CD4-positive, alpha-beta T cell treated with Interferon alpha-2 for 1 hour (primary cell): ENCODE results near the gene CPE.

ENCODE experiments used
- DNase-seq, 2 donors: peaks; one replicate each; pipeline ENCODE4 v3.0.0-alpha.2; 2020 to 2022

The CPE gene

DNA sequence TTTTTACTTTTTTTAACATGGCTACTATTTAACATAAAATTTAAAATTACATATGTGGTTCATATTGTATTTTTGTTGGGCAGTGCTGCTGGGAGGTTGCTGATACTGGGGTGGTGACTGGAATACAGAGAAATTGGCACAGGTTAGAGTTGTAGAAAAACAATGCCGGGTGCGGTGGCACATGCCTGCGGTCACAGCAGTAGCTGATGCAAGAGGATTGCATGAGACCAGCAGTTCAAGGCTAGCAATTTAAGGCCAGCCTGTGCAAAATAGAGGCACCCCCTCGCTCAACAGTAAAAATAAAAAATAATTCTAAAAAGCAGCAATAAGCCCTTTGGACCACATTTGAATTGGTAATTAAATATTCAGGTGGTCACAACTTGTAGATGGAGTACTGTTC lies 11.8 kb upstream of the CPE start:
- DNase-seq = no peak

DNA sequence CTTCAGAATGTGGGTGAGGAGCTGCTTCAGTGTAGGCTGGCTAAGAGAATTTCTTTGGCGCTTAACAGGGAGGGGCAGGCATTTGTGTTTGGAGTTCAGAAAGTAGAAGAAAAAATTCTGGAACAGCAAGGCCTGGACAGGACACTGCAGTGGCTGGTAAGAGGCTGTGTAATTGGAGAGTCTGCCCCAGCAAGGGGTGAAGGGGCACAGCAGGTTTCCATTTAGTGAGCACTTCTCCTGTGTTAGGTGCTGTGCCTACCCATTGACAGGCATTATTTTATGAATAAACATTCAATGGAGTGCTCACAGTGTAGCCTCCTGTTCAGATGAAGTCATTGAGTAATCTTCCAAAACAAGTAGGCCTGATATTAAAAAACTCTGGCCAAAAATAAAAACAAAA lies 10.7 kb upstream of the CPE start:
- DNase-seq = no peak

DNA sequence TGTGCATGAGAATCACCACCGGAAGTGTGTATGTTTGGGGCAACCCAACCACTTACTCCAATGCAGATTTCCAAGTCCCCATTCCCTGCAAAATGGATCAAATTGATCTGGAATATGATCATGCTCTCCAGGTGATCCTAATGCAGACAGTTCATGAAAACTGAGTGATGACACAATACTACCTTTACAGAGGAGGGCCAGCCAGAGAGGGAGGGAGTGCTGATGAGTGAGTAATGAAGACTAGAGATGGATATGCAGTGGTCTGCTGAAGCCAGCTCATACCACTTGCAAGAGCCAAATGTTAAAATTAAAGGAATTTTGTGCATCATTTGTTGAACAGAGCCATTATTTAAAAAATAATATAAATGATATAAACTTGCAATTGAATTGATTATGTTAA lies 10.2 kb upstream of the CPE start:
- DNase-seq = no peak

GRCh38 chr4:165369522-165369921 lies 9.3 kb upstream of the CPE start:
- DNase-seq = no peak

DNA sequence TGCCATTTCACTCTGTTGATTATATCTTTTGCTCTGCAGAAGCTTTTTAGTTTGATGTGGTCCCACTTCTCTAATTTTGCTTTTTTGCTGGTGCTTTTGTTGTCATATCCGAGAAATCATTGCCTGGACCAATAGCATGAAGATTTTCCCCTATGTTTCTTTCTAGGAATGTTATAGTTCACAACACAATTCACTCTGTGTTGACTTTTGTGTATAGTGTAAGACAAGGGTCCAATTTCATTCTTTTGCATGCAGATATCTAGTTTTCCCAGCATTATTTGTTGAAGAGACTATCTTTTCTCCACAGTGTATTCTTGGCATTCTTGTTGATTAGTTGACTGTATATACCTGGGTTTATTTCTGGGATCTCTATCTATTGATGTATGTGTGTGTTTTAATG lies 8.3 kb upstream of the CPE start:
- no peak for DNase-seq

GRCh38 chr4:165375465-165375864 lies 3.3 kb upstream of the CPE start:
- DNase-seq = no peak

DNA sequence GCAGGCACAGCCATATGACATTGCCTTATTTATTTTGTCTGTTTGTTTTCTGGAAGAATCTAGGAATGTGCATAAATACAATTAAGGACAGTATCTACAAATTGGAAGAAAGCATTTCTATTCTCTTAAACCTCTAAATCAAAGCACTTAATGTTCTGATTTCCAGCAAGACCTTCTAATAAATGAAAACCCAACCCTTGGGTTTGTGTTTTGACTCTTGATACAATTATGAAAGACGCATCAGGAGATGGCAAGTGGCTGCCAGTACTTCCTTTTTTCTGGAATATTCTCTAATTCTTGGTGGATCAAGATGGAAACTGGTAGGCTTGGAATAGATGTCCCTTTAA lies 437 bp upstream of the CPE start:
- DNase-seq = no peak

DNA sequence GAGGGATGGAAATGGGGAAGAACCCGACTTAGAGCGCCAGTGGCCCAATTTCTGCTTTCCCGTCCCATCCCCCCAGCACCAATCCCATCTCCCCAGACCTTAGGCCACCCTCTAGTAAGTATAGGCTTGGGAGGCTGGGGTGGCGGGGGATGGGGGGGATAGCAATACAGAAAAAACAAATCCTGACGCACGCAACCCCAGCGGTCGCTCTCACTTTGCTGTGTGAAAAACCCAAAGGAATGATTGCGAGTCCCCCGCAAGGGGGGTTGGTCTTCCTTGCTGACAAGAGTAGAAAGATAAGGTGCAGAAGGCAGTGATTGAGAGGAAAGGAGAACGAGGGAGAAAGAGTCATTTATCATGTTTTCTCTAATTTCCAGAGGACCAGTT lies 863 bp downstream of the CPE start:
- DNase-seq = no peak

DNA sequence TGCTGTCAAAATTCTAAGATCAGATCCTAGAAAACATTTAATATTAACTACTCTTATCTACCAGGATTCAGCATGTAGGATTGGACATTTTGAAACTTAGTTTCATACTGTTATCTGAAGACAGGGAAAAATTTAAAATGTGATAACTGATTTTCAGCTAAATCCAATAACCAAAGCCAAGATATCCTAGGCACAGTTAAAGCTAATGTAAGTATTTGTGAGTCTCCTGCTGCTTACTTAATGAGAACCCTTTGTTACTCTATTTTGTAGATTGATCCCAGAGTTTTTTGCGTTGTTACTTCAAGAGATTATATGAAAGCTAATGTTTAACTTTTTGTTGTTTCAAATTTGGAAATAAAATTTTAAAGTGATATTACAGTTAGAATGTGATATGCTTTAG lies 2.0 kb downstream of the CPE start:
- no peak for DNase-seq

DNA sequence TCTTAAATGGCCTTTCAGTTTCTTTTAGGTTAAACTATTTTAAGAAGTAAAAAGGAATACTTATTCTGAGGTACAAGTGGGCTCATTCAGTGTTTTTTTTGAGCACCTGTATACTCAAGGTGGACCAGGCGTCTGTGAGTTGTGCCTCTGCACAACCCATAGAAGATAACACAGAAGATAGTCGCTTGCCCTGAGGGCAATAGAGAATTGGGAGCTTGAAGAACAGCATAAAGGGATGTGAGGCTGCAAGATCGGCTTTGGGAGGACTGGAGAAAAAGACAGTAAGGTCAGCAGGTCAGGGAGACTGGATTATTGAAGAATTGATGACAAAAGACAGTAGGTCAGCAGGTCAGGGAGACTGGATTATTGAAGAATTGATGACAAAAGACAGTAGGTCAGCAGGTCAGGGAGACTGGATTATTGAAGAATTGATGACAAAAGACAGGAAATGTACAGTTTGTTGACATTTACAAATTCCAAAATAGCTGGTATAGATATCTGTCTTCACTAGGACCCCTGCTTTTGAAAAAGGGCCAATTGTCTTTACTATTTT lies 3.1 kb downstream of the CPE start:
- no peak for DNase-seq

DNA sequence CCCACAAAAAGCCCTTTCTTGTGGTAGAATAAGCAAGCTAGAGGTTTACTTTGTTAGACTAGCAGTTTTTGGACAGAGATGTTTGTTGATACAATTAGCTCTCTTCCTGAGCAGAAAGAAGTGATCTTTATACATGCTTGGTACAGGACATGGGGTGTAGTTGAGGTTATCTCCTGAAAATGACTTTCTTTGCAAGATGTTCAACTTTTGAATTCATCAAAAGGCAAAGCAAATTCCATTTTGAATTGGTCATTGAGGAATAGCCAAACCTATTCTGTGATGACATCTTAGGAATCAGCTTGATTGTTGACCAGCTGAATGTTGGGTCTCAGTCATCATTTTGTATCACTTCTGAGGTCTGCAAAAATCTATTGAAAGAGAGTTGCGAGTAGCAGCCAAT lies 3.8 kb downstream of the CPE start:
- DNase-seq = no peak

DNA sequence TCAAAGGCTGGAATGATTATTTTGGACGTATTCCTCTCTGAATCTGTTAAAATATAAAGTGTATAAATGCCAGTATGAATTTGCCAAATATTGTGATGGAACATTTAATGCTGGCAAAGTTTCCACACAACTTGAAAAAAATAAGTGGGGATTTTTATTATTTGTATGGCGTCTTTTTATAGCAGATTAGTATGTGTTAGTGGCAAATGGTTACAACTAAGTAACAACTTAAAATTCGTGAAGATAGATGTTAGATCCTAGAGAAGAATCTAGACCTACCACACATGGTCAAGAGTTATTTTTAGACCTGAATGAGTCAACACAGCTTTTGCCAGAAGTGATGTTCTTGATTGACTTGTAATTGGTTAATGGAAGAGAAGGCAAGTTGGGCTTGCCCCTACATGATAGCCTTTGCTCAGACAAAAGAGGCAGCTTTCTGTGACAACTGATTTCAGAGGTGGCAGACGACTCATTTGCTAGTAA lies 4.8 kb downstream of the CPE start:
- DNase-seq = no peak

GRCh38 chr4:165384186-165384585 lies 5.4 kb downstream of the CPE start:
- no peak for DNase-seq

- no peak for DNase-seq
Observed at GRCh38 chr4:165384598-165384997, 5.8 kb downstream of the CPE start.

DNA sequence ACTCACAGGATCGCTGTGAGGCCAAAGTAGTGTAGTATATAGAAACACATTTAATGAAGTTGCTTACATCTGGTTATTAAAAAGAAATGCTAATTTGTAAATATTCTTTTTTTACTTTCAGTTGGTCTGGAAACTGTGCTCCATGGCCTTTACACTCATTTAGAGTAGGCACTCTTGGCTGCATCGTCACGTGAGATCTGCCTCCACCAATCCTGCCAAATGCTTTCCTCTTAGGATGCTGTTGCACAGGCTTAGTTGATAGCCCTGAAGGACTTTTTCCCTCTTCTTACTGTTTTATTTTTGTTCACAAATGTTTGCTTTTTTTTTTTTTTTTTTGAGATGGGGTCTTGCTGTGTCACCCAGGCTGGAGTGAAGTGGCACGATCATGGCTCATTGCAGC lies 6.3 kb downstream of the CPE start:
- no peak for DNase-seq

- no peak for DNase-seq
Observed at GRCh38 chr4:165386328-165386727, 7.5 kb downstream of the CPE start.

GRCh38 chr4:165388756-165389155 lies 9.9 kb downstream of the CPE start:
- DNase-seq = no peak

- no peak for DNase-seq
Observed at GRCh38 chr4:165393051-165393450, 14.2 kb downstream of the CPE start.

DNA sequence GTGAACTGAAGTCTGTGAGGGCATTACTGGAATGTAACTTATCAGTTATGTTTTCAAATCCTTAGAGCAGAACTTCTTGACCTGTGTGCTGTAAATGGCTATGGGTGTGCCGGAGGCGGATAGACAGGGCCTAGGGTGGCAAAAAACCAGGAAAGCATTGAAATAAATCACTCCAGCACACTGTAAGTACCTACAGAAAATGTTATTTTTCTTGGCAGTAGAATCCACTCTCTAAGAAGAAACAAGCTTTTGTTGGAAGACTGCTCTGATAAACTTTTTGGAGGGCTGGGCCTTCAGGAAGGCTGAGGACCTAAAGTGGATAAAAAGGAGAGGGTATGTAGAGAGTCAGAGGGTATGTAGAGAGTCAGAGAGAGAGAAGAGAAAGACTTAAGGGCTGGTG lies 14.9 kb downstream of the CPE start:
- DNase-seq = no peak

DNA sequence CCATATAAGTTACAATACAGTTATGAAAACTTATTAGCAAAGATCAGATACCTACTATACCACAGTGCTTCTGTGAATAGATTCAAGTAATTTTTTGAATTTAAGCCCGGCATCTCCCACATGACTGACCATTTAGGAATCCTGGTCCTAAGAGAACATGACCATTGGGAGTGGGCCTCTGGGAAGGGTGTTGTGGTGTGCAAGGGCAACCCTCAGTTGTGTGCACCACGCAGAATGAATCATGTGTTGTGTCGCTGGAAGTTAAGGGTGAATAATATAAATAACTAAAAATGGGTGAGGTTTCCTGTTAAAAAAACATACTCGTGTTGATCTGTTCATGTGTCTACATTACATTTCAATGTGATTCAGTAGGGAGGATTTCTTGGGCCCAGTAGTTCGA lies 15.5 kb downstream of the CPE start:
- no peak for DNase-seq

- no peak for DNase-seq
Observed at GRCh38 chr4:165398570-165398969, 19.8 kb downstream of the CPE start.

DNA sequence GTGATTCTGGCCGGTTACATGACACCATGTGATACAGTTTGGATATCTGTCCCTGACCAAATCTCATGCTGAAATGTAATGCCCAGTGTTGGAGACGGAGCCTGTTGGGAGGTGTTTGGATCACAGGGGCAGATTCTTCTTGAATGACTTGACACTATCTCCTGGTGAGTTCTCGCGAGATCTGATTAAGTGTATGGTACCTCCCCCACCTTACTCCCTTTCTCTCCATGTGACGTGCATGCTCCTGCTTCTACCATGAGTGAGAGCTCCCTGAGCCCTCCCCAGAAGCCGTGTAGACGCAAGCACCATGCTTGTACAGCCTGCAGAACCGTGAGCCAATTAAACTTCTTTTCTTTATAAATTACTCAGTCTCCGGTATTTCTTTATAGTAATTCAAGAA lies 23.6 kb downstream of the CPE start:
- DNase-seq = no peak

DNA sequence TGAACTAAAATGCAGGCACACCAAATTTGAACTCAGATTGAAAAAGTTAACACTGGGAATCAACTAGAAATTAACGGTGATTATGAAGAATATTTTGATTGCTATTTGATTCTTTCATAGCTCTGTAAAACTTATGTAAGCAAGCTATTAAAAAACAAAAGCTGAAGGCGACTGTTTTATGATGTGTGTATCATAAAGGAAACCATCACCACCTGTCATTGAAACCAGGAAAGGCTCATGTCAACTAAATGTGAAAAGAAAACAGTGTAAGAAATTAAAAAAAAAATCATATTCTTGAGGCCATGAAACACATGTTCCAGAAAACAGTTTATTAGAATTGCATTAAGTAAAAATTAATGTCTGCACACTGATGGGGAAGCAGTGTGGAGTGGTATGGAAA lies 24.2 kb downstream of the CPE start:
- no peak for DNase-seq

DNA sequence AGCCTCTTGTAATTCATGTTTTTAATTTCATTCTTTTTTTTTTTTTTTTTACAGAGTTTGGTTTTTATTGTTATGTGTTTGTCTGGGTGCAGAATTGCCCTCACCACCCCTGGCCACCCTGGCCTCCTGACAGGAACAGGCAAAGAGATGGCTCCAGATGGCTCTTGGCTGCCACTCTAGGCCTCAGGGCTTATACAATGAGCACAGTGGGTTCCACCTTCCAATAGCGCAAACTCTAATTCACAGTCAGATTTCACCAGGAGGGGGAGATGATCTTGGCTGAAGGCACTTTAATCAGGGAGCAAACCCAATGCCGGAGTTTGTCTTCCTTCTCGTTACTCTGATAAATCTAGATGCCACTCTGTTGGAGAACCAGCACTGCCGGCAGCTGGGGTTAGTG lies 24.8 kb downstream of the CPE start:
- no peak for DNase-seq

GRCh38 chr4:165404080-165404479 lies 25.3 kb downstream of the CPE start:
- DNase-seq = no peak

DNA sequence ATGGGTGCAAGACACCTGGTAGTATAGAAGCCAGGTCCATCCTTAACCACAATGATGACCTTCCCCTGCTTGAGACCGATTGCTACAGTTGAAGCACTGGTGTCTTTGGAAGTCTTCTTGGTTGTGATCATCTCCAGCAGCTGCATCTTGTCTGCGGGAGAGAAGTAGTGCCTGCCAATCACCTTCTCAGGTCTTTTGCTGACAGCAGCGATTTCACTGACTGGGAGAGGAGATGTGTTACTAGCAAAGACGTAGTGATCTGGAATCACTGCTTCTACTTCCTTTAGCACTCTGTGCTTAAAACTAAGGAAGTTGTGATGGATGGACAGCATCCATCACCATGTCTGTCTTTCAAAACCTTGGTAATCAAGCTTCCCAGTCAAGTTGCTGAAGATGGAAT lies 25.9 kb downstream of the CPE start:
- DNase-seq = no peak
